Measurements from ENCODE around the gene C1orf35. TPM values are rescaled to one million over a fixed set of nuclear protein-coding genes. Genes with fewer than 3 reads are reported as not detected.

C1orf35 gene
- total RNA-seq, 5 donors from 2014 or later (not counting 1 experiment from before 2014, with no cell fraction given): 19.7 to 34.0 (median 32.3) TPM

- no peaks in the 10 kb centered on the region for H3K9me3 Mint-ChIP-seq
- Histone ChIP-seq H3K4me3 (ENCODE audit: control insufficient read depth in 1 of 2, extremely low read depth in 1 of 2, low read length in 1 of 2) (no peak overlapping the region), H3K27me3 (replicated peaks in 1 of 2; ENCODE audit: control insufficient read depth in 2 of 2, extremely low read depth in 1 of 2, insufficient read depth in 2 of 2, low read length in 1 of 2) (peaks cover 8 to 23% of the 10 kb centered on the region in 2 experiments), H3K4me1 (ENCODE audit: control insufficient read depth in 1 of 2, extremely low read depth in 1 of 2, insufficient read depth in 2 of 2, low read length in 2 of 2) (peaks cover 0 to 2% of the 10 kb centered on the region in 2 experiments), H3K27ac (ENCODE audit: low read length) (no peak overlapping the region), H3K36me3 (ENCODE audit: control insufficient read depth in 2 of 2, extremely low read depth in 1 of 2, insufficient read depth in 1 of 2, low read length in 1 of 2) (no peaks in the 10 kb centered on the region), H3K9me3 (no peaks in the 10 kb centered on the region)
- ATAC-seq (replicated peaks in 1 of 4) (no peak), DNase-seq (no peak)
- CTCF ChIA-PET: no interaction called here
- peaks cover 0 to 11% (median 4%) of the 10 kb centered on the region in 3 donors for H3K4me1 Mint-ChIP-seq
- POLR2A ChIA-PET: no interaction called here
- no peak overlapping the region for H3K4me3 Mint-ChIP-seq
- H3K27me3 Mint-ChIP-seq: peaks cover 8 to 13% of the 10 kb centered on the region in 2 donors
- no peaks in the 10 kb centered on the region for H3K36me3 Mint-ChIP-seq
- WGBS (ENCODE audit: insufficient coverage): 70% methylated on average over 3 of the region's 3 CpGs
- H3K27ac Mint-ChIP-seq: no peak overlapping the region
Measured at GRCh38 chr1:228070851-228071250, 32.3 kb downstream of the C1orf35 start.

GRCh38 chr1:228070173-228070572 lies 33.0 kb downstream of the C1orf35 start:
- ChIA-PET CTCF (no interaction called here), POLR2A (no interaction called here)
- Mint-ChIP-seq H3K27ac (no peak overlapping the region), H3K4me1 (peaks cover 0 to 11% (median 4%) of the 10 kb centered on the region in 3 donors), H3K36me3 (no peaks in the 10 kb centered on the region), H3K27me3 (peaks cover 12 to 19% of the 10 kb centered on the region in 2 donors), H3K9me3 (no peaks in the 10 kb centered on the region), H3K4me3 (no peak overlapping the region)
- Histone ChIP-seq H3K9me3 (no peaks in the 10 kb centered on the region), H3K4me3 (ENCODE audit: control insufficient read depth in 1 of 2, extremely low read depth in 1 of 2, low read length in 1 of 2) (no peak overlapping the region), H3K36me3 (ENCODE audit: control insufficient read depth in 2 of 2, extremely low read depth in 1 of 2, insufficient read depth in 1 of 2, low read length in 1 of 2) (no peaks in the 10 kb centered on the region), H3K4me1 (ENCODE audit: control insufficient read depth in 1 of 2, extremely low read depth in 1 of 2, insufficient read depth in 2 of 2, low read length in 2 of 2) (peaks cover 0 to 2% of the 10 kb centered on the region in 2 experiments), H3K27ac (ENCODE audit: low read length) (no peak overlapping the region), H3K27me3 (replicated peaks in 1 of 2; ENCODE audit: control insufficient read depth in 2 of 2, extremely low read depth in 1 of 2, insufficient read depth in 2 of 2, low read length in 1 of 2) (peaks cover 8 to 30% of the 10 kb centered on the region in 2 experiments)
- DNase-seq: no peak
- 50% methylated on average over 2 of the region's 2 CpGs for WGBS (ENCODE audit: insufficient coverage)
- ATAC-seq (replicated peaks in 1 of 4): no peak

GRCh38 chr1:228068359-228068758 lies 34.8 kb downstream of the C1orf35 start:
- ChIA-PET POLR2A (no interaction called here), CTCF (no interaction called here)
- Histone ChIP-seq H3K27ac (ENCODE audit: low read length) (no peak overlapping the region), H3K4me1 (ENCODE audit: control insufficient read depth in 1 of 2, extremely low read depth in 1 of 2, insufficient read depth in 2 of 2, low read length in 2 of 2) (peaks cover 0 to 2% of the 10 kb centered on the region in 2 experiments), H3K27me3 (replicated peaks in 1 of 2; ENCODE audit: control insufficient read depth in 2 of 2, extremely low read depth in 1 of 2, insufficient read depth in 2 of 2, low read length in 1 of 2) (peaks cover 8 to 43% of the 10 kb centered on the region in 2 experiments), H3K36me3 (ENCODE audit: control insufficient read depth in 2 of 2, extremely low read depth in 1 of 2, insufficient read depth in 1 of 2, low read length in 1 of 2) (no peaks in the 10 kb centered on the region), H3K4me3 (ENCODE audit: control insufficient read depth in 1 of 2, extremely low read depth in 1 of 2, low read length in 1 of 2) (no peak overlapping the region), H3K9me3 (no peaks in the 10 kb centered on the region)
- Mint-ChIP-seq H3K27me3 (peaks cover 12 to 22% of the 10 kb centered on the region in 2 donors), H3K9me3 (no peaks in the 10 kb centered on the region), H3K4me1 (peaks cover 0 to 11% (median 0%) of the 10 kb centered on the region in 3 donors), H3K4me3 (no peak overlapping the region), H3K36me3 (no peaks in the 10 kb centered on the region), H3K27ac (no peak overlapping the region)
- DNase-seq: no peak
- WGBS (ENCODE audit: insufficient coverage): 74% methylated on average over 7 of the region's 7 CpGs
- no peak for ATAC-seq (replicated peaks in 1 of 4)

GRCh38 chr1:228066891-228067654 lies 36.1 kb downstream of the C1orf35 start:
- Mint-ChIP-seq H3K4me1 (peaks cover 0 to 7% (median 0%) of the 10 kb centered on the region in 3 donors), H3K36me3 (no peaks in the 10 kb centered on the region), H3K9me3 (no peaks in the 10 kb centered on the region), H3K27me3 (peaks cover 15 to 29% of the 10 kb centered on the region in 2 donors), H3K4me3 (no peak overlapping the region), H3K27ac (no peak overlapping the region)
- ATAC-seq (replicated peaks in 1 of 4) (no peak), DNase-seq (no peak)
- CTCF ChIA-PET: no interaction called here
- H3K27me3 ChIP-seq (replicated peaks in 1 of 2; ENCODE audit: control insufficient read depth in 2 of 2, extremely low read depth in 1 of 2, insufficient read depth in 2 of 2, low read length in 1 of 2): peaks cover 8 to 56% of the 10 kb centered on the region in 2 experiments
- H3K4me1 ChIP-seq (ENCODE audit: control insufficient read depth in 1 of 2, extremely low read depth in 1 of 2, insufficient read depth in 2 of 2, low read length in 2 of 2): no peaks in the 10 kb centered on the region
- no peak overlapping the region for H3K27ac ChIP-seq (ENCODE audit: low read length)
- POLR2A ChIA-PET: interaction anchor here in 1 of 2 donors (0.7 kb wide), 1 partner anchor 76 kb away, joined by 3 read pairs; no protein-coding TSS in a partner anchor
- no peaks in the 10 kb centered on the region for H3K36me3 ChIP-seq (ENCODE audit: control insufficient read depth in 2 of 2, extremely low read depth in 1 of 2, insufficient read depth in 1 of 2, low read length in 1 of 2)
- no peaks in the 10 kb centered on the region for H3K9me3 ChIP-seq
- no peak overlapping the region for H3K4me3 ChIP-seq (ENCODE audit: control insufficient read depth in 1 of 2, extremely low read depth in 1 of 2, low read length in 1 of 2)
- WGBS (ENCODE audit: insufficient coverage): 69% methylated on average over 8 of the region's 10 CpGs

GRCh38 chr1:228066416-228066815 lies 36.7 kb downstream of the C1orf35 start:
- Histone ChIP-seq H3K27me3 (replicated peaks in 1 of 2; ENCODE audit: control insufficient read depth in 2 of 2, extremely low read depth in 1 of 2, insufficient read depth in 2 of 2, low read length in 1 of 2) (peaks cover 9 to 63% of the 10 kb centered on the region in 2 experiments), H3K27ac (ENCODE audit: low read length) (no peak overlapping the region), H3K4me1 (ENCODE audit: control insufficient read depth in 1 of 2, extremely low read depth in 1 of 2, insufficient read depth in 2 of 2, low read length in 2 of 2) (no peaks in the 10 kb centered on the region), H3K36me3 (ENCODE audit: control insufficient read depth in 2 of 2, extremely low read depth in 1 of 2, insufficient read depth in 1 of 2, low read length in 1 of 2) (no peaks in the 10 kb centered on the region), H3K9me3 (no peaks in the 10 kb centered on the region), H3K4me3 (ENCODE audit: control insufficient read depth in 1 of 2, extremely low read depth in 1 of 2, low read length in 1 of 2) (no peak overlapping the region)
- Mint-ChIP-seq H3K4me3 (no peak overlapping the region), H3K4me1 (peaks cover 0 to under 1% (median 0%) of the 10 kb centered on the region in 3 donors), H3K27me3 (peaks cover 15 to 32% of the 10 kb centered on the region in 2 donors), H3K27ac (no peak overlapping the region), H3K36me3 (no peaks in the 10 kb centered on the region), H3K9me3 (no peaks in the 10 kb centered on the region)
- DNase-seq: no peak
- ChIA-PET POLR2A (interaction anchor here in 1 of 2 donors (0.7 kb wide), 1 partner anchor 75 kb away, joined by 3 read pairs; no protein-coding TSS in a partner anchor), CTCF (no interaction called here)
- ATAC-seq (replicated peaks in 1 of 4): no peak
- WGBS (ENCODE audit: insufficient coverage): 23% methylated on average over 4 of the region's 4 CpGs

DNA sequence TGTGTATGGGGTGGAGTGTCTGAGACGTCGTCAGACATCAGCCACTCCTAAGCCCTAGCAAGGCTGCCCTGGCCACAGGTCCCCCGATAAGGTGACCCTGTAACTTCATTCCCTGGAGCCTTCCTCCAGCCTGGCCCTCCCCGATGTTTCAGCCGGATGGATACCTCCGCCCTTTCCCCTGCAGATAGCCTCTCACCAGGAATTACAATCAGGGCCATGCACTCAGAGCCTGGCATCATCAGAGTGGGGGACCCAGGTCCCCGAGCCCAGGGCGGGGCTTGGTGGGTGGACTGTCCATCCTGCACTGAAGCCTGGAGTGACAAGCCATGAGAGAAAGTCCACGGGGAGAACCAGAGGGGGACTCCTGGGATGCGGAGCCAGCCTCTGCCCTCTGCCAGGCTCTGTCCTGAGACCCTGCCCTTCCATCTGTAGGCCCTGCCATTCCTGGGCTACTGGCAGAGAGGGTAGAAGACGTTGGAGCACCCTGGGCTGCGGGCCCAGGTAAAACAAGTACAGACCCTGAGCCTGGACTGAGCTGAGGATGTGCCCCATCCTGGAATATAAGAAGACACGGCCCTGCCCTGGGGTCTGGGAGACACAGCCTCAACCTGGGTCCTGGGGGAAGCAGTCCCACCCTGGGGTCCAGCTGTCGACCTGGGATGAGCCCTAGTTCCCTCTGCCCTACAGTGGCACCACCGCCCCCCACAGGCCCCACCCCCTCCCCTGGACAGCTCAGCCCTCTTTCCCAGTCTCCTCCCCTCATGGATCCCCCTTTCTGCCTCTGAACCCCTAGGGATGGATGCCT lies 37.4 kb downstream of the C1orf35 start:
- H3K27me3 Mint-ChIP-seq: peaks cover 21 to 39% of the 10 kb centered on the region in 2 donors
- H3K9me3 Mint-ChIP-seq: no peaks in the 10 kb centered on the region
- Histone ChIP-seq H3K36me3 (ENCODE audit: control insufficient read depth in 2 of 2, extremely low read depth in 1 of 2, insufficient read depth in 1 of 2, low read length in 1 of 2) (no peaks in the 10 kb centered on the region), H3K9me3 (no peaks in the 10 kb centered on the region), H3K4me1 (ENCODE audit: control insufficient read depth in 1 of 2, extremely low read depth in 1 of 2, insufficient read depth in 2 of 2, low read length in 2 of 2) (peaks cover 0 to 3% of the 10 kb centered on the region in 2 experiments), H3K27me3 (replicated peaks in 1 of 2; ENCODE audit: control insufficient read depth in 2 of 2, extremely low read depth in 1 of 2, insufficient read depth in 2 of 2, low read length in 1 of 2) (peaks cover 14 to 69% of the 10 kb centered on the region in 2 experiments), H3K4me3 (ENCODE audit: control insufficient read depth in 1 of 2, extremely low read depth in 1 of 2, low read length in 1 of 2) (no peak overlapping the region), H3K27ac (ENCODE audit: low read length) (no peak overlapping the region)
- ChIA-PET CTCF (no interaction called here), POLR2A (no interaction called here)
- H3K4me3 Mint-ChIP-seq: no peak overlapping the region
- no peak for DNase-seq
- no peak for ATAC-seq (replicated peaks in 1 of 4)
- WGBS (ENCODE audit: insufficient coverage): 76% methylated on average over 13 of the region's 15 CpGs
- no peaks in the 10 kb centered on the region for H3K36me3 Mint-ChIP-seq
- peaks cover 4 to 7% (median 6%) of the 10 kb centered on the region in 3 donors for H3K4me1 Mint-ChIP-seq
- H3K27ac Mint-ChIP-seq: no peak overlapping the region
